Transverse colon (tissue), 3 donors: ENCODE results near the gene STIM1.

ENCODE experiments used
- POLR2A ChIP-seq: fragments of 450-650 bp; IDR thresholded peaks from one replicate; pipeline ENCODE4 v1.6.1; 2016; ENCODE audit warnings: antibody characterized with exemption, mild to moderate bottlenecking, moderate library complexity
- TF ChIP-seq, protein P1 (sequence below), 5 experiments: fragments of 200-600 bp in 3 of 5; fragments of 450-650 bp in 2 of 5; sonication (generic) in 3 of 5; IDR thresholded peaks; 1 replicate in 2 of 5; 2 replicates in 3 of 5; pipeline ENCODE4 v1.5.1; 2016 to 2017; ENCODE audit warnings: antibody characterized with exemption in 5 of 5, inconsistent platforms in 3 of 5, mild to moderate bottlenecking in 2 of 5, moderate library complexity in 1 of 5

DNA sequence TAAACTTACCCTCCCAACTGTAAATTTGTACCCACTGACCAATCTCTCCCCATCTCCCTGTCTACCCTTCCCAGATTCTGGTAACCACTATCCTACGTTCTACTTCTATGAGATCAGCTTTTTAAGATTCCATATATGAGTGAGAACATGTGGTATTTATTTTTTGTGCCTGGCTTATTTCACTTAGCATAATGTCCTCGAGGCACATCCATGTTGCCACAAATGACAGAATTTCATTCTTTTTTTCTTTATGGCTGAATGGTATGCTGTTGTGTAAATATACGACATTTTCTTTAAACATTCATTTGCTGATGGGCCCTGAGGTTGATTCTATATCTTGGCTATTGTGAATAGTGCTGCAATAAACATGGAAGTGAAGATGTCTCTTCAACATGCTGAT, 164.4 kb downstream of the STIM1 start:
- TF ChIP-seq POLR2A = no peak
- TF ChIP-seq, protein P1, sequence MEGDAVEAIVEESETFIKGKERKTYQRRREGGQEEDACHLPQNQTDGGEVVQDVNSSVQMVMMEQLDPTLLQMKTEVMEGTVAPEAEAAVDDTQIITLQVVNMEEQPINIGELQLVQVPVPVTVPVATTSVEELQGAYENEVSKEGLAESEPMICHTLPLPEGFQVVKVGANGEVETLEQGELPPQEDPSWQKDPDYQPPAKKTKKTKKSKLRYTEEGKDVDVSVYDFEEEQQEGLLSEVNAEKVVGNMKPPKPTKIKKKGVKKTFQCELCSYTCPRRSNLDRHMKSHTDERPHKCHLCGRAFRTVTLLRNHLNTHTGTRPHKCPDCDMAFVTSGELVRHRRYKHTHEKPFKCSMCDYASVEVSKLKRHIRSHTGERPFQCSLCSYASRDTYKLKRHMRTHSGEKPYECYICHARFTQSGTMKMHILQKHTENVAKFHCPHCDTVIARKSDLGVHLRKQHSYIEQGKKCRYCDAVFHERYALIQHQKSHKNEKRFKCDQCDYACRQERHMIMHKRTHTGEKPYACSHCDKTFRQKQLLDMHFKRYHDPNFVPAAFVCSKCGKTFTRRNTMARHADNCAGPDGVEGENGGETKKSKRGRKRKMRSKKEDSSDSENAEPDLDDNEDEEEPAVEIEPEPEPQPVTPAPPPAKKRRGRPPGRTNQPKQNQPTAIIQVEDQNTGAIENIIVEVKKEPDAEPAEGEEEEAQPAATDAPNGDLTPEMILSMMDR (IDR thresholded peaks at IDR 0.05) = no peak
